GM06990 (cell line): ENCODE data around the gene CPED1.
"Not testable (repeated sequence)": the region's sequence is repeated elsewhere in the genome, so short reads cannot be mapped to it uniquely, and the experiment has no call there.

Experiments
- DNase-seq: peaks from one replicate; pipeline ENCODE4 v3.0.0-alpha.2; 2011; ENCODE audit not compliant: insufficient read length; ENCODE audit errors: extremely low read depth
- H3K27me3 ChIP-seq: replicated peaks from 2 replicates; pipeline ENCODE4 v1.6.0; 2011; ENCODE audit warnings: low read length; ENCODE audit not compliant: control insufficient read depth, insufficient read depth
- H3K36me3 ChIP-seq: 2 replicates; pipeline ENCODE4 v1.5.1; 2011; ENCODE audit warnings: low read length; ENCODE audit not compliant: control insufficient read depth, insufficient read depth
- H3K4me3 ChIP-seq: replicated peaks from 2 replicates; pipeline ENCODE4 v1.5.1; 2011; ENCODE audit warnings: low read depth, mild to moderate bottlenecking, control low read depth, low read length
- TF ChIP-seq, protein P1 (sequence below): IDR thresholded peaks from 2 replicates; pipeline ENCODE4 v1.5.1; 2011; ENCODE audit warnings: low read length, control low read depth, mild to moderate bottlenecking, inconsistent platforms; ENCODE audit not compliant: insufficient read depth, poor library complexity, severe bottlenecking

Gene CPED1

DNA sequence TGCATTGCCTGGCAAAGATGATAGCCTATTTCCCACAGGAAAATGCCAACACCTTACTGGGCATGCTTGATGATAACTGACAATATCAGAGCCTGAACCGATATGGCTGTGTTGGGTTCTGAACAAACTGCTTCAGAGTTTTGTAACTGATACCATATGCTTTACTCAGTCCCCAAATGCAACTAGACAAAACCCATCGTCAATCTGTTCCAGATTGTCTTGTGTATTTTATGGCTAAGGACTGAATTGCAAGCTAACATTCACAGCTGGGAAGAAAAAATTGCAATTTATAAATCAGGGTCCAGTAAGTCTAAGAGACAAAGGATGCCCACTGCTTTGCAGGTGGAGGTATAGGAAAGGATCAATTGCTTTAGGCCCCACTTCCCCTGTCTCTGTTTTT lies 223.5 kb downstream of the CPED1 start:
- H3K36me3 ChIP-seq: no peaks in the 10 kb centered on the region
- H3K27me3 ChIP-seq: no peaks in the 10 kb centered on the region
- TF ChIP-seq, protein P1, sequence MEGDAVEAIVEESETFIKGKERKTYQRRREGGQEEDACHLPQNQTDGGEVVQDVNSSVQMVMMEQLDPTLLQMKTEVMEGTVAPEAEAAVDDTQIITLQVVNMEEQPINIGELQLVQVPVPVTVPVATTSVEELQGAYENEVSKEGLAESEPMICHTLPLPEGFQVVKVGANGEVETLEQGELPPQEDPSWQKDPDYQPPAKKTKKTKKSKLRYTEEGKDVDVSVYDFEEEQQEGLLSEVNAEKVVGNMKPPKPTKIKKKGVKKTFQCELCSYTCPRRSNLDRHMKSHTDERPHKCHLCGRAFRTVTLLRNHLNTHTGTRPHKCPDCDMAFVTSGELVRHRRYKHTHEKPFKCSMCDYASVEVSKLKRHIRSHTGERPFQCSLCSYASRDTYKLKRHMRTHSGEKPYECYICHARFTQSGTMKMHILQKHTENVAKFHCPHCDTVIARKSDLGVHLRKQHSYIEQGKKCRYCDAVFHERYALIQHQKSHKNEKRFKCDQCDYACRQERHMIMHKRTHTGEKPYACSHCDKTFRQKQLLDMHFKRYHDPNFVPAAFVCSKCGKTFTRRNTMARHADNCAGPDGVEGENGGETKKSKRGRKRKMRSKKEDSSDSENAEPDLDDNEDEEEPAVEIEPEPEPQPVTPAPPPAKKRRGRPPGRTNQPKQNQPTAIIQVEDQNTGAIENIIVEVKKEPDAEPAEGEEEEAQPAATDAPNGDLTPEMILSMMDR: no peak
- no peak for DNase-seq
- no peak overlapping the region for H3K4me3 ChIP-seq

DNA sequence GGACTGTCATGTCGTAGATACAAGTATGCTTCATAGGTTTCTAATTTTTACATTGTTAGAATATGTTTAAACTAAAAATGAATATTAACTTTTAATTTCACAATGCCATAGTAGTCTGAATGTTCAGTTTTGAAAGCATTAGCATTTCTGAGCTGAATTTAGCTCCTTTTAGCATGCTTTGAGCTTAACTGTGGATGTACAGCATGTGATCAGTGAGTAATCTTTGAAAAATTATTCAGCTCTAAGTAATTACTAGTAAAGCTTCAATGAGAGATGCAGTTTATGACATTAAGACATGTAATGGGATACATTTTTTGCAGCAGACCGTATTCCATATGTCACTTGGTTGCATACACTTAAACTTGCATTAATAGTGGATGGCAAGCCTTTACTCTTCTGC lies 226.1 kb downstream of the CPED1 start:
- no peak for DNase-seq
- Histone ChIP-seq H3K36me3 (no peaks in the 10 kb centered on the region), H3K4me3 (no peak overlapping the region), H3K27me3 (no peaks in the 10 kb centered on the region)
- TF ChIP-seq, protein P1: no peak

DNA sequence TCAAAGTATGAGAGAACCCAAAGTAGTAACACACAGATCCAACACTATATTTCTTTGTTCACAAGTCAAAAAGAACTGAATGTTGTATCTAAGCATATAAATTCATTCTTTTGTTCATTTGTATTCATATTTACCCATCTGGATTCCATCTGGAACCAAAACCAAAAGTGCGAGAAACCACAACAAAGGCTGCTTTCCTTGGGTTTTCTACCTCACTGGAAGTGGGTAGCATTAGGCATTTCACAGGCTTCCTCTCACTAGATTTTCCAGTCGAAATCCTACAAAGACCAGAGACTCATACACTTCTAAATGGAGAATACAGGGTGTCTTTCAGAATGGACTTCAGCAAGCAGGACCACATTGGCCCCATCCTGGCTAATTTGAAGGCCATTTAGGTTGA lies 230.5 kb downstream of the CPED1 start:
- no peaks in the 10 kb centered on the region for H3K27me3 ChIP-seq
- DNase-seq: no peak
- H3K36me3 ChIP-seq: no peaks in the 10 kb centered on the region
- TF ChIP-seq, protein P1: no peak
- no peak overlapping the region for H3K4me3 ChIP-seq

DNA sequence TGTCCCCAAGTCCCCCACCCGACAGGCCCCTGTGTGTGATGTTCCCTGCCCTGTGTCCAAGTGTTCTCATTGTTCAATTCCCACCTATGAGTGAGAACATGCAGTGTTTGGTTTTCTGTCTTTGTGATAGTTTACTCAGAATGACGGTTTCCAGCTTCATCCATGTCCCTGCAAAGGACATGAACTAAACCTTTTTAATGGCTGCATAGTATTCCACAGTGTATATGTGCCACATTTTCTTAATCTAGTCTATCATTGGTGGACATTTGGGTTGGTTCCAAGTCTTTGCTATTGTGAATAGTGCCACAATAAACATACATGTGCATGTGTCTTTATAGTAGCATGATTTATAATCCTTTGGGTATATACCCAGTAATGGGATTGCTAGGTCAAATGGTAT lies 232.6 kb downstream of the CPED1 start:
- not testable (repeated sequence) for H3K36me3 ChIP-seq, H3K4me3 ChIP-seq, DNase-seq, H3K27me3 ChIP-seq

DNA sequence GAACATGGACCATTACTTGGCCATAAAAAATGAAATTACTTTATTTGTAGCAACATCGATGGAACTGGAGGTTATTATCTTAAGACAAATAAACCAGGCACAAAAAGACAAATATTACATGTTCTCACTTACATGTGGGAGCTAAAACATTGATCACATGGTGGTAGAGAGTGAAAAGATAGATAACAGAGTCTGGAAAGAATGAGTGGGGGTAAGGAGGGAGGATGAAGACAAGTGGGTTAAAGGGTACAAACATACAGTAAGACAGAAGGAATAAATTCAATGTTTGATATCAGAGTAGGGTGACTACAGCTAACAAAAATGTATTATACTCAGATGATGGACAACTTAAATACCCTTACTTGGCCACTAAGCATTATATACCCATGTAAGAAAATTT lies 240.3 kb downstream of the CPED1 start:
- no peaks in the 10 kb centered on the region for H3K36me3 ChIP-seq
- H3K27me3 ChIP-seq: no peaks in the 10 kb centered on the region
- DNase-seq: no peak
- TF ChIP-seq, protein P1: no peak
- H3K4me3 ChIP-seq: no peak overlapping the region

DNA sequence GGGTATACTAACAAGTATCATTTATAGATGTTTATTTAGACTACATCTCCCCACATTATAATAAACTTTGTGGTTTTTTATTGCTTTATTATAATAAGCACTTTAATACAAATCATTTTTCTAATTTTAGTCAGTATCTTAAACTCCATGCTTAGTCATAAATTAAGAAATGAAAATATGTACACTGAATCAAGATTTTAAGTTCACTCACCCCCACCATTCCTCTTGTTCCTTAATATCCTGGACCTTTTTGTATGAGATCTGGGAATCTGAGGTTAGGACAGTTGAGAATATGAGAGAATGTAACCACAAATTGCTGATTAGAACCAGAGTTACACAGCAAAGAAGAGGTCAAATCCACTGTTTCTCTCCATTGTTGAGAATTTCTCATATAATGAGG lies 246.7 kb downstream of the CPED1 start:
- Histone ChIP-seq H3K36me3 (no peaks in the 10 kb centered on the region), H3K4me3 (no peak overlapping the region), H3K27me3 (no peaks in the 10 kb centered on the region)
- DNase-seq: no peak
- TF ChIP-seq, protein P1: no peak
